Measurements from ENCODE around the gene EXOSC3.
"Not testable (repeated sequence)": the region's sequence is repeated elsewhere in the genome, so short reads cannot be mapped to it uniquely, and the experiment has no call there.

DNA sequence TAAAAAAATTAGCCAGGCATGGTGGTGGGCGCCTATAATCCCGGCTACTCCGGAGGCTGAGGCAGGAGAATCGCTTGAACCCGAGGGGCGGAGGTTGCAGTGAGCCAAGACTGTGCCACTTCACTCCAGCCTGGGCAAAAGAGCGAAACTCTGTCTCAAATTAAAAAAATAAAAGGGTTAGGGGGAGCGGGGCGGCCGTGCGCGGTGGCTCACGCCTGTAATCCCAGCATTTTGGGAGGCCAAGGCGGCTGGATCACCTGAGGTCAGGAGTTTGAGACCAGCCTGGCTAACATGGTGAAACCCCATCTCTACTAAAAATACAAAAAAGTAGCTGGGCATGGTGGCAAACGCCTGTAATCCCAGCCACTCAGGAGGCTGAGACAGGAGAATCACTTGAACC, 24.8 kb upstream of the EXOSC3 start:
- TF ChIP-seq, protein P1, sequence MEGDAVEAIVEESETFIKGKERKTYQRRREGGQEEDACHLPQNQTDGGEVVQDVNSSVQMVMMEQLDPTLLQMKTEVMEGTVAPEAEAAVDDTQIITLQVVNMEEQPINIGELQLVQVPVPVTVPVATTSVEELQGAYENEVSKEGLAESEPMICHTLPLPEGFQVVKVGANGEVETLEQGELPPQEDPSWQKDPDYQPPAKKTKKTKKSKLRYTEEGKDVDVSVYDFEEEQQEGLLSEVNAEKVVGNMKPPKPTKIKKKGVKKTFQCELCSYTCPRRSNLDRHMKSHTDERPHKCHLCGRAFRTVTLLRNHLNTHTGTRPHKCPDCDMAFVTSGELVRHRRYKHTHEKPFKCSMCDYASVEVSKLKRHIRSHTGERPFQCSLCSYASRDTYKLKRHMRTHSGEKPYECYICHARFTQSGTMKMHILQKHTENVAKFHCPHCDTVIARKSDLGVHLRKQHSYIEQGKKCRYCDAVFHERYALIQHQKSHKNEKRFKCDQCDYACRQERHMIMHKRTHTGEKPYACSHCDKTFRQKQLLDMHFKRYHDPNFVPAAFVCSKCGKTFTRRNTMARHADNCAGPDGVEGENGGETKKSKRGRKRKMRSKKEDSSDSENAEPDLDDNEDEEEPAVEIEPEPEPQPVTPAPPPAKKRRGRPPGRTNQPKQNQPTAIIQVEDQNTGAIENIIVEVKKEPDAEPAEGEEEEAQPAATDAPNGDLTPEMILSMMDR (IDR thresholded peaks at IDR 0.05) = not testable (repeated sequence)
- TF ChIP-seq POLR2A (IDR thresholded peaks at IDR 0.05) = not testable (repeated sequence)
